Measurements from ENCODE around the gene CD72.

DNA sequence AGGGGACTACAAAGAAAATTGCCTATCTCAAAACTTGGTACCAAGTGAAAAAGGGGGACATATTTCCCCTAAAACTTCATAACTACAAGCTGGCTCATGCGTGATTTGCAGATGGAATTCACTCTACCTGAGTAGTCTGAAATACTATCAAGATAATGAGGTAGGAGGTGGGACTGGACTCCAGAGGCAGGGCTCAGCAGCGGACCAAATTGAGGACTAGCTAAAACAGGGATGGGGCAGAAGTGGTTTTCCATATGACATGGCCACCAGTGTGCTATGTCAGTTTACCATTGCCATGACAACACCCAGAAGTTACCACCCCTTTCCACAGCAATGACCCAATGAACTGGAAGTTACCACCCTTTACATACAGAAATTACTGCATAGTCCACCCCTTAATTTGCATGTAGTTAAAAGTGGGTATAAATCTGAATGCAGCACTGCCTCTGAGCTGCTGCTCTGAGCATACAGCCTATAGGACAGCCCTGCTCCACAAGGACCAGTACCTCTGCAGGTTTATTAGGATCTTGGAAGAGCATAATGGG, 43.6 kb downstream of the CD72 start:
- no peak for TF ChIP-seq CTCF (IDR thresholded peaks at IDR 0.05; ENCODE audit: low read length)
- TF ChIP-seq EZH2 (optimal IDR thresholded peaks at IDR 0.05; ENCODE audit: low read depth, low read length) = no peak
